Thyroid gland (tissue), 4 donors: ENCODE measurements around the gene FASTK. TPM values are rescaled to one million over a fixed set of nuclear protein-coding genes. Genes with fewer than 3 reads are reported as not detected.

ENCODE experiments used
- DNase-seq, 2 donors: peaks; one replicate each; pipeline ENCODE4 v3.0.0-alpha.2; 2019
- H3K27ac ChIP-seq, 3 donors: fragments of 200-600 bp; sonication (generic); 1 replicate in 2 of 3; 2 replicates in 1 of 3; pipeline ENCODE4 v1.5.1; 2016 to 2019; ENCODE audit warnings: mild to moderate bottlenecking in 1 of 3, moderate library complexity in 1 of 3
- H3K27me3 ChIP-seq: fragments of 200-600 bp; sonication (generic); one replicate; pipeline ENCODE4 v1.5.1; 2019
- H3K36me3 ChIP-seq, 2 donors: fragments of 200-600 bp; sonication (generic); one replicate each; pipeline ENCODE4 v1.5.1; 2016 to 2019
- H3K4me1 ChIP-seq, 2 donors: fragments of 200-600 bp; sonication (generic); one replicate each; pipeline ENCODE4 v1.5.1; 2017 to 2019
- H3K4me3 ChIP-seq, 3 donors: fragments of 200-600 bp; sonication (generic); replicated peaks in 1 of 3; 1 replicate in 2 of 3; 2 replicates in 1 of 3; pipeline ENCODE4 v1.5.1; 2016; ENCODE audit warnings: mild to moderate bottlenecking in 1 of 3
- H3K9me3 ChIP-seq: fragments of 200-600 bp; sonication (generic); one replicate; pipeline ENCODE4 v1.5.1; 2017
- POLR2A ChIP-seq, 2 donors: fragments of 450-650 bp; IDR thresholded peaks; one replicate each; pipeline ENCODE4 v1.6.1; 2017; ENCODE audit warnings: antibody characterized with exemption in 2 of 2, mild to moderate bottlenecking in 2 of 2, moderate library complexity in 1 of 2
- WGBS, 2 donors: methylation state at CpG; one replicate each; pipeline ENCODE4 v1.1.5; 2017; 5-methylcytosine and 5-hydroxymethylcytosine counted together
- intact Hi-C: fragments of 100-400 bp; cut with DNase I; formaldehyde crosslinking; loops from one replicate; pipeline ENCODE4 v1.15.1; 2023
- total RNA-seq, 4 donors: library from RNA; depleted of rRNA; stranded (reverse); fragments of >200 nt; gene quantifications; one replicate each; pipeline ENCODE4 v1.2.3, GENCODE V29; 2016
- TF ChIP-seq, protein P1 (sequence below), 6 experiments: fragments of 200-600 bp in 3 of 6; fragments of 450-650 bp in 3 of 6; sonication (generic) in 3 of 6; IDR thresholded peaks; one replicate each; pipeline ENCODE4 v1.5.1; 2016 to 2019; ENCODE audit warnings: antibody characterized with exemption in 6 of 6, mild to moderate bottlenecking in 2 of 6, inconsistent platforms in 1 of 6, moderate library complexity in 1 of 6

Gene FASTK
- total RNA-seq, 4 donors from 2014 or later = 71.8 to 114 (median 78.8) TPM

DNA sequence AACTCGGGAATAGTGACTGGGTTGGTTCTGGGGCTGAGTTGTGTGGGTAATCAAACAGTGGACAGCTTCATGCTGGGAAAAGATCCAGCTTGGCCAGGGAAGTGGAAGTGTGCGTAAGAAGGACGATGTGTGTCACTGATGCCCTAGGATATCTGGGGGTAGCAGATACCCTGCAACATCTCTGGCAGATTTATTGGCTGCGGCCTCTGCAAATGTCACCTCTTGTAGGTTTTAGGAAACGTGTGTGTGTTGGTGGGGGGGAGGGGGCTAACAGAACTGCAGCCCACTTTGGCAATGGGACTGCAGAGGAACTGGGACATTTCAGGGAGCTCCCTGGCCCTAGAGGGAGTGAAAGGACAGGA lies 4.7 kb upstream of the FASTK start:
- intact Hi-C loops = no loop called here
- Histone ChIP-seq H3K4me3 (peak overlapping the region in 1 of 3 donors; percentile 21), H3K9me3 (no peaks in the 10 kb centered on the region), H3K4me1 (peaks cover 31 to 57% of the 10 kb centered on the region in 2 donors), H3K27ac (peak overlapping the region in 2 of 3 donors; percentile 71 to 87), H3K36me3 (no peaks in the 10 kb centered on the region), H3K27me3 (no peaks in the 10 kb centered on the region)
- no peak for DNase-seq
- WGBS, 2 donors = 42 to 61% methylated on average over 5 of the region's 5 CpGs
- TF ChIP-seq, protein P1, sequence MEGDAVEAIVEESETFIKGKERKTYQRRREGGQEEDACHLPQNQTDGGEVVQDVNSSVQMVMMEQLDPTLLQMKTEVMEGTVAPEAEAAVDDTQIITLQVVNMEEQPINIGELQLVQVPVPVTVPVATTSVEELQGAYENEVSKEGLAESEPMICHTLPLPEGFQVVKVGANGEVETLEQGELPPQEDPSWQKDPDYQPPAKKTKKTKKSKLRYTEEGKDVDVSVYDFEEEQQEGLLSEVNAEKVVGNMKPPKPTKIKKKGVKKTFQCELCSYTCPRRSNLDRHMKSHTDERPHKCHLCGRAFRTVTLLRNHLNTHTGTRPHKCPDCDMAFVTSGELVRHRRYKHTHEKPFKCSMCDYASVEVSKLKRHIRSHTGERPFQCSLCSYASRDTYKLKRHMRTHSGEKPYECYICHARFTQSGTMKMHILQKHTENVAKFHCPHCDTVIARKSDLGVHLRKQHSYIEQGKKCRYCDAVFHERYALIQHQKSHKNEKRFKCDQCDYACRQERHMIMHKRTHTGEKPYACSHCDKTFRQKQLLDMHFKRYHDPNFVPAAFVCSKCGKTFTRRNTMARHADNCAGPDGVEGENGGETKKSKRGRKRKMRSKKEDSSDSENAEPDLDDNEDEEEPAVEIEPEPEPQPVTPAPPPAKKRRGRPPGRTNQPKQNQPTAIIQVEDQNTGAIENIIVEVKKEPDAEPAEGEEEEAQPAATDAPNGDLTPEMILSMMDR (IDR thresholded peaks at IDR 0.05) = no peak
- TF ChIP-seq POLR2A (IDR thresholded peaks at IDR 0.05) = no peak

DNA sequence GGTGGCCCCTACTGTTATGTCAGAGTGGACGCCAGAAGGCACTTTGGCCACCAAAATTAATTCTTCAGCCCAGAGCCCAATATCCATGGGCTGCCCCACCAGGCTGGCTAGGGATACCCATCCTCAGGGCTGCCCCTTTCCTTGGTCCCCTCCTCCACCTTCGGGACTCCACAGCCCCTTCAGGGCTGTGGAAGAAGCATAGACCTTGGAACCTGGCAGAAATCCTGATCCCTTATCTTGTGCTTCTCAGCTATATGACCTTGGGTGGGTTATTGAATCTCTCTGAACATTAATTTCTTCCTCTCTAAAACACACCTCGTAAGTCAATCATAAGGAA lies 3.2 kb upstream of the FASTK start:
- TF ChIP-seq POLR2A (IDR thresholded peaks at IDR 0.05) = no peak
- TF ChIP-seq, protein P1 (IDR thresholded peaks at IDR 0.05) = no peak
- Histone ChIP-seq H3K9me3 (no peaks in the 10 kb centered on the region), H3K4me1 (peaks cover 37 to 56% of the 10 kb centered on the region in 2 donors), H3K27me3 (no peaks in the 10 kb centered on the region), H3K4me3 (peak overlapping the region in 1 of 3 donors; percentile 77), H3K36me3 (no peaks in the 10 kb centered on the region), H3K27ac (peak overlapping the region in 1 of 3 donors; percentile 94)
- WGBS, 2 donors = 33% methylated on average over 3 of the region's 3 CpGs
- DNase-seq = no peak
- intact Hi-C loops = no loop called here

DNA sequence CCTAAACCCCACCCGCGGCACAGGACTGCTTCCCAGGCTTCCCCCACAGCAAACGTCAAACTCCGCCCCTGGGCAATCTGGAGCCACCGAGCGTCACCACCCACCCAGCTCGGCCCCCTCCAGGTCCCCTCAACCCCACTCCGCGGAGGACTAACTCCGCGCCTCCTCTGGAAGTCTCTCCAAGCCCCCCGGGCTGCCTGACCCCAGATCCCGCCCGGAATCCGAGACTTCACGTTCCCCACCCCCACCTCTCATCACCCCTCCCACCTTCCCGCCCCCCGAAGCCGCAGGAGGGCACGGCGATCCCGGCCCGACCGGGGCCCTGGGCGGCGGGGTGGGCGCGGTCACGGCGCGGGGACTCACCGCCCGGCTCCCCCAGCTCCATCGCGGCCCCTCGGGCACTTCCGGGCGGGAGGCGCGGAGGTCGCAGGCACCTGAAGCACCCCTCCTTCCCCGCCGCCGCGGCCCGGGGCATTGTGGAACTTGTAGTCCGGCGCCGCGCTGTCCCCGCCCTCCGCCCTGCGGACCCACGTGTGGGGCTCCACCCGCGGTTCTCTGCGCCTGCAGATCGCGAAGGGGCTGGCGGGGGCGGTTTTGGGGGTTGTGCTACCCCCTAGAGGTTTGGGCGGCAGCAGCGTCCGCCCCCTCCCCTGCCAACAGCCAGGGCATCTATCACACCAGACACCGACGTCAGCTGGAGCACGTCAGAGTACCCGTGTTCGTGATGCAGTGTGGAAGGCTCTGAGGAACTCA lies 2.6 kb upstream of the FASTK start, which contains the start of gene TMUB1:
Gene TMUB1 (minus strand): TSS at position 423 of the 753 bp plus-strand sequence. CDS start 930 bp downstream, outside the sequence.
- TF ChIP-seq, protein P1 (IDR thresholded peaks at IDR 0.05) = no peak
- TF ChIP-seq POLR2A (IDR thresholded peaks at IDR 0.05) = peak in 1 of 2 donors; percentile 66
- peak within 1 kb of the TSS; percentile 68 to 94 (median 75) for H3K27ac ChIP-seq
- peak; percentile 77 to 79 for DNase-seq
- no peaks in the 10 kb centered on the region for H3K27me3 ChIP-seq
- intact Hi-C loops = no loop called here
- H3K9me3 ChIP-seq = no peaks in the 10 kb centered on the region
- H3K36me3 ChIP-seq = no peaks in the 10 kb centered on the region
- H3K4me1 ChIP-seq = peaks cover 37 to 54% of the 10 kb centered on the region in 2 donors
- WGBS, 2 donors = 0% methylated on average over 6 to 10 of the region's 69 CpGs
- H3K4me3 ChIP-seq = peak within 1 kb of the TSS; percentile 73 to 86 (median 77)

DNA sequence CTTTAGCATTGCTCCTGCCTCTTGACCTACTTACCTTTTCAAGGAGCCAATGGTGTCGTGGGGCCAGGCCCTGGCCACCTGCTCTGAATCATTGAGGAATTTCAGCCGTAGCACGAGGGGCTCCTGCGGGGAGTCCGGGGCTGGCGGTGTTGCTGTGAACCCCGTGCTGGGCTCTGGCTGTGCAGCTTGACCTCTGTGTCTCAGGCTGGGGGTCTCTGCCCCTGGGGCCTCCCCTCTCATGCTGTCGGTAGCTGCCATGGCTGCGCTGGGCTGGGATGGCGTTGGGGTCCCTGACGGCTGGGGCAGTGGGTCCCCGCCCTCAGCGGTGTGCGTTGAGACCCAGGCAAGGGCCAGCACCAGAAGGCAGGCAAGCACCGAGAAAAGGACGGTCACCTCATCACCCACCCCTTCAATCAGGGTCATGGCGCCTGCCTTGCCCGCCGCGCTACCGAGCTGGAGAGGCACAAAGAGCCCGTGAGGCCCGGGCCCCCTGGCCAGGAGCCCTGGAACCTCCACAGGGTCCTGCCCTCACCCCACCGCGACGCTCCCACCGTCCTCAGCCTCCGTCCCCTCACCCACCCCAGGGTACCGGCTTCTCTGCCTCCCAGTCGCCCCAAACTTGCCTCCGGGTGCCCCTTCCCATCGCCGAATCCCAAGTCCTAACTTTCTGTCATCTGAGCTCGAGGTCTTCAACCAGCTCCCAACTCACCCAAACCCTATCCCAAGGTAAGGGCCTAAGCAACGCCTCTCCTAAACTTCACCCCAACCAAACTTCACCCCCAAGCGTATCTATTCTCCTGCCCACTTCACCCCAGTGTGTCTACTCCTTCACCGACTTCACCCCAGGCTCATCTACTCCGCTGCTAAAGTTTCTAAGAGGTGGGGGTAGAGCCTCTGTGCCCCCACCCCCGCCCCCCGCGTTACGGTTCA lies 1.8 kb upstream of the FASTK start:
- no peaks in the 10 kb centered on the region for H3K36me3 ChIP-seq
- intact Hi-C loops = no loop called here

More for the DNA sequence above, 1.8 kb upstream of the FASTK start:
- TF ChIP-seq, protein P1 (IDR thresholded peaks at IDR 0.05) = no peak
- TF ChIP-seq POLR2A (IDR thresholded peaks at IDR 0.05) = no peak
- 56 to 57% methylated on average over 30 to 36 of the region's 42 CpGs for WGBS, 2 donors
- Histone ChIP-seq H3K4me3 (peak overlapping the region; percentile 73 to 86 (median 77)), H3K27ac (peak overlapping the region; percentile 68 to 94 (median 94)), H3K9me3 (no peaks in the 10 kb centered on the region), H3K27me3 (no peaks in the 10 kb centered on the region), H3K4me1 (peaks cover 31 to 46% of the 10 kb centered on the region in 2 donors)
- DNase-seq = no peak
